A549 (cell line): ENCODE results near the gene JKAMP. TPM values are rescaled to one million over a fixed set of nuclear protein-coding genes. Genes with fewer than 3 reads are reported as not detected.

Experiments used
- ATAC-seq, 2 experiments: fragments of 200-7000 bp in 1 of 2; fragments of >200 bp in 1 of 2; cut with Nextera tagmentation in 1 of 2; cut with Tn5 transposase in 1 of 2; 3 replicates each; pipeline versions ENCODE4 v1.8.0 to v1.9.1; 2018 to 2020; ENCODE audit warnings: mild to moderate bottlenecking in 1 of 2, moderate library complexity in 1 of 2
- CTCF ChIA-PET: fragments of 300-600 bp; sonication (Branson Sonifier 250); formaldehyde crosslinking; extraction: SDS; loops from one replicate; lab custom pipeline; 2021; ENCODE audit warnings: antibody characterized with exemption, inconsistent platforms; lab: Yijun Ruan, JAX
- POLR2A ChIA-PET: fragments of 350-600 bp; formaldehyde crosslinking; extraction: SDS; loops from one replicate; lab custom pipeline; 2021; ENCODE audit warnings: antibody characterized with exemption, inconsistent platforms; lab: Yijun Ruan, JAX
- DNase-seq, 2 experiments: peaks; one replicate each; pipeline versions ENCODE4 v3.0.0 to v3.0.0-alpha.2; 2011 to 2016; ENCODE audit warnings: low read depth in 1 of 2, low spot score in 1 of 2
- FAIRE-seq: peaks from 2 replicates; lab custom pipeline; 2011; peaks lifted over from hg19 to GRCh38; lab: Jason Lieb, UNC
- H3K27ac ChIP-seq, 2 experiments: fragments of >200 bp; sonication (Bioruptor Twin); formaldehyde crosslinking; 3 replicates each; pipeline ENCODE4 v1.5.1; 2016 to 2017
- H3K4me1 ChIP-seq: fragments of >200 bp; sonication (Bioruptor Twin); formaldehyde crosslinking; 3 replicates; pipeline ENCODE4 v1.6.1; 2016
- H3K4me2 ChIP-seq: fragments of >200 bp; sonication (Bioruptor Twin); formaldehyde crosslinking; 3 replicates; pipeline ENCODE4 v1.6.1; 2016
- H3K4me3 ChIP-seq: fragments of >200 bp; sonication (Bioruptor Twin); formaldehyde crosslinking; 3 replicates; pipeline ENCODE4 v1.5.1; 2016
- H3K9me3 ChIP-seq: fragments of >200 bp; sonication (Bioruptor Twin); formaldehyde crosslinking; 3 replicates; pipeline ENCODE4 v1.6.1; 2016
- ATOH8 ChIP-seq: fragments of 250-450 bp; sonication (Bioruptor Pico); IDR thresholded peaks from 2 replicates; pipeline ENCODE4 v1.5.0; 2020; ENCODE audit warnings: low read depth, mild to moderate bottlenecking, moderate library complexity
- CBX8 ChIP-seq: fragments of 200-600 bp; sonication (generic); IDR thresholded peaks from 2 replicates; pipeline ENCODE4 v1.6.1; 2016
- CTCF ChIP-seq: fragments of >200 bp; sonication (Bioruptor Twin); formaldehyde crosslinking; IDR thresholded peaks from 3 replicates; pipeline ENCODE4 v1.5.1; 2016
- E2F6 ChIP-seq: IDR thresholded peaks from 2 replicates; pipeline ENCODE4 v1.6.1; 2012; ENCODE audit warnings: low read depth, borderline replicate concordance
- EHMT2 ChIP-seq: fragments of 200-600 bp; sonication (generic); IDR thresholded peaks from 2 replicates; pipeline ENCODE4 v1.6.1; 2016; ENCODE audit warnings: antibody characterized with exemption, low read depth, mild to moderate bottlenecking, moderate library complexity
- HOXB13 ChIP-seq: fragments of 250-450 bp; sonication (Bioruptor Pico); IDR thresholded peaks from 2 replicates; pipeline ENCODE4 v1.5.0; 2020; ENCODE audit warnings: low read depth, mild to moderate bottlenecking, moderate library complexity
- HOXB5 ChIP-seq: fragments of 250-450 bp; sonication (Bioruptor Pico); IDR thresholded peaks from 2 replicates; pipeline ENCODE4 v1.5.0; 2020; ENCODE audit warnings: mild to moderate bottlenecking, moderate library complexity
- JUNB ChIP-seq: fragments of >200 bp; sonication (Bioruptor Twin); formaldehyde crosslinking; IDR thresholded peaks from 2 replicates; pipeline ENCODE4 v1.6.1; 2016
- MAZ ChIP-seq: fragments of 150-350 bp; IDR thresholded peaks from 2 replicates; pipeline ENCODE4 v1.6.1; 2014; ENCODE audit warnings: antibody characterized with exemption, low read depth, low read length, borderline replicate concordance
- NR3C1 ChIP-seq: fragments of >200 bp; sonication (Bioruptor Twin); formaldehyde crosslinking; IDR thresholded peaks from 3 replicates; pipeline ENCODE4 v1.6.1; 2017
- PBX3 ChIP-seq: IDR thresholded peaks from 2 replicates; pipeline ENCODE4 v1.6.1; 2012
- PHF8 ChIP-seq: fragments of 200-600 bp; sonication (generic); IDR thresholded peaks from 2 replicates; pipeline ENCODE4 v1.6.1; 2016; ENCODE audit warnings: low read depth, mild to moderate bottlenecking, antibody characterized with exemption, moderate library complexity, borderline replicate concordance
- RAD21 ChIP-seq, 2 experiments: fragments of >200 bp in 1 of 2; sonication (Bioruptor Twin) in 1 of 2; formaldehyde crosslinking in 1 of 2; IDR thresholded peaks in 1 of 2; conservative IDR thresholded peaks in 1 of 2; 2 replicates in 1 of 2; 3 replicates in 1 of 2; pipeline ENCODE4 v1.6.1; 2012 to 2018; ENCODE audit warnings: inconsistent platforms in 1 of 2
- REST ChIP-seq: fragments of 200-600 bp; sonication (generic); IDR thresholded peaks from 2 replicates; pipeline ENCODE4 v1.6.1; 2016; ENCODE audit warnings: antibody characterized with exemption, mild to moderate bottlenecking, moderate library complexity
- RNF2 ChIP-seq: fragments of 200-600 bp; sonication (generic); IDR thresholded peaks from 2 replicates; pipeline ENCODE4 v1.6.1; 2016; ENCODE audit warnings: low read depth, mild to moderate bottlenecking, antibody characterized with exemption, moderate library complexity, borderline replicate concordance
- ZFP36 ChIP-seq: fragments of 450-650 bp; IDR thresholded peaks from 2 replicates; pipeline ENCODE4 v1.6.1; 2014; ENCODE audit warnings: borderline replicate concordance; ENCODE audit not compliant: partially characterized antibody
- WGBS: methylation state at CpG from one replicate; pipeline ENCODE4 v1.1.6; 2017; ENCODE audit errors: missing lambda C conversion rate; 5-methylcytosine and 5-hydroxymethylcytosine counted together
- polyA plus RNA-seq, 4 experiments: library from polyadenylated mRNA; depleted of rRNA in 3 of 4; stranded (reverse); fragments of >200 nt; fragmentation: RNase III in 1 of 4; extraction: RNeasy Plus Mini Kit Qiagen cat#74134 plus additional on column Dnase treatment in 1 of 4; gene quantifications; 2 replicates in 3 of 4; 3 replicates in 1 of 4; pipeline ENCODE4 v1.2.3, GENCODE V29; 2011 to 2017

The JKAMP gene
- polyA plus RNA-seq, 2 of the 4 experiments (the other 2 are of a cell fraction) = 89.4 to 266 TPM

- POLR2A ChIA-PET = interaction anchor here (1.1 kb wide), 1 partner anchor 20 kb away, joined by 3 read pairs; the partner anchor contains the start of genes JKAMP and L3HYPDH
- TF ChIP-seq E2F6 (no peak), CTCF (no peak), RNF2 (no peak), REST (no peak), ATOH8 (CRISPR knock-in tag) (no peak), NR3C1 (no peak), RAD21 (conservative IDR thresholded peaks at IDR 0.05 in 1 of 2, IDR thresholded peaks at IDR 0.05 in 1 of 2) (no peak), JUNB (no peak), PBX3 (no peak), ZFP36 (no peak), HOXB13 (CRISPR knock-in tag) (no peak), EHMT2 (no peak), HOXB5 (CRISPR knock-in tag) (no peak), CBX8 (no peak), PHF8 (no peak), MAZ (no peak)
- TF ChIP-seq, all 56 proteins: peak for 0
- FAIRE-seq (no peak), DNase-seq (no peak), ATAC-seq (no peak)
- no peak overlapping the region for H3K4me3 ChIP-seq
- no peaks in the 10 kb centered on the region for H3K4me1 ChIP-seq
- WGBS = 96% methylated on average over 51 of the region's 60 CpGs
- CTCF ChIA-PET = interaction anchor here (0.7 to 1.5 kb wide), 5 partner anchors 19 to 827 kb away, joined by 3 to 5 read pairs (median 3); partner anchors contain the start of genes JKAMP and L3HYPDH
- no peak overlapping the region for H3K27ac ChIP-seq
- H3K9me3 ChIP-seq = no peaks in the 10 kb centered on the region
- no peak overlapping the region for H3K4me2 ChIP-seq
Measured at GRCh38 chr14:59463787-59464485, 20.4 kb upstream of the JKAMP start.
